Suprapubic skin (tissue), 3 donors: Measurements from ENCODE around the gene TRIM8.

Source experiments
- CTCF ChIP-seq, 2 donors: fragments of 200-600 bp in 1 of 2; fragments of 450-650 bp in 1 of 2; sonication (generic) in 1 of 2; IDR thresholded peaks; one replicate each; pipeline ENCODE4 v1.5.1; 2016 to 2019; ENCODE audit warnings: antibody characterized with exemption in 2 of 2, mild to moderate bottlenecking in 1 of 2, moderate library complexity in 1 of 2
- POLR2AphosphoS5 ChIP-seq, 3 donors: sonication (generic); formaldehyde crosslinking; IDR thresholded peaks; one replicate each; pipeline ENCODE4 v1.6.1; 2017; ENCODE audit warnings: antibody characterized with exemption in 3 of 3

- TF ChIP-seq CTCF (IDR thresholded peaks at IDR 0.05) (no peak), POLR2AphosphoS5 (IDR thresholded peaks at IDR 0.05) (no peak)
Observed at GRCh38 chr10:102626026-102626685, 18.1 kb upstream of the TRIM8 start.
